Measurements from ENCODE around the gene GSG1L. TPM values are rescaled to one million over a fixed set of nuclear protein-coding genes. Genes with fewer than 3 reads are reported as not detected.

Gene GSG1L
- polyA plus RNA-seq, 10 donors: 1.6 to 3.7 (median 2.5) TPM

DNA sequence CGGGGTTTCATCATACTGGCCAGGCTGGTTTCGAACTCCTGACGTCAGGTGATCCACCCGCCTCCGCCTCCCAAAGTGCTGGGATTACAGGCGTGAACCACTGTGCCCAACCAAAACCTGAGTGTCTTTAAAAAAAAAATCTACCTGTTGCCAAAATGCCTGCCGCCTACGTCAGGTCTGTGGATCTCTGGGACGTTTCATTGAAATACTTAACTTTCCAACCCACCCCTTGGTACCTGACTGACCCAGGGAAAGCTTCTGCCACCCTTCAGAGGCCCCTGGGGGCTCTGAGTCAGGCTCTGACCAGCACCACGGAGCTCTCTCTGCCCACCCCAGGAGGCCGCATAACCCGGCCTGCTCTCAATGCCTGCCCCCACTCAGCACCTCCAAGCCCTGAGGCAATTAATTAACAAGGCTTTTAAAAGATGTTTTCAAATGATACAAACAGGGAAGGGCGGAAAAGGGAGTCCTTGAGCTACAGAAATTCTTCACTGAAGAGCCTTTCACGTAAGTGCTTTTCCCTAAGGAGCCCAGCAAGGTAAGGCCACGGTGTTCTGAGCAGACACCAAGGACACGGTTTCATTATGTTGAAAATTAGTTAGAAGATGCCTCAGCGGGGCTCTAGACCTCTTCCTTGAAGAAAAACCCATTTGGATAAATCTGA, 29.3 kb upstream of the GSG1L start:
- no peak for DNase-seq

GRCh38 chr16:28091656-28092055, 28.1 kb upstream of the GSG1L start:
- DNase-seq: no peak

GRCh38 chr16:28090646-28091377, 27.3 kb upstream of the GSG1L start:
- DNase-seq: no peak

GRCh38 chr16:28089992-28090365, 26.5 kb upstream of the GSG1L start:
- DNase-seq: no peak

- DNase-seq: no peak
Measured at GRCh38 chr16:28089205-28089991, 25.9 kb upstream of the GSG1L start.

GRCh38 chr16:28087675-28088300, 24.3 kb upstream of the GSG1L start:
- no peak for DNase-seq

DNA sequence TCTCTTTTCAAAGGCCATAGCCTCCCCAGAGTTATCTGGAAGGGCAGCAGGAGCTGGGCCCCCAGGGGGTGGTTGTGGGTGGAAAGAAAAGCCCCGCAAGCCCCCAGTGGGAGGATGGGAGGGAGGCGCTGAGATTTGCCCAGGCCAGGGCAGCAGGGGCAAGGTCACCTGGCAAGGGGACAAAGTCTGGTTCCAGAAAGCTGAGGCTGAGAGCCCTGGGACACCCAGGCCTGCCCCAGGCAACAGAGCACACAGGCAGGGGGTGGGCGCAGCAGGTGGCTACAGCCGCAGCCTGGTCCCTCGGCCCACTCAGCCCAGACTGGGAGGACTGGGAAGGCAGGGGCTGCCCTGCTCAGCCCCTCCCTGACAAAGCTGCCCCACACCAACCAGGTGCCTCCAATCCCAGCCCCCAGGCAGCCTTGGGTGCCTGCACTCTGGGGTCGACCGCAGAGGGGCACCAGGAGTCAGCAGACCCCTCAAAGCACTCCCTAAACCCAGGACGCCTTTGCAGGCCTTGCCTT, 23.7 kb upstream of the GSG1L start:
- no peak for DNase-seq

DNA sequence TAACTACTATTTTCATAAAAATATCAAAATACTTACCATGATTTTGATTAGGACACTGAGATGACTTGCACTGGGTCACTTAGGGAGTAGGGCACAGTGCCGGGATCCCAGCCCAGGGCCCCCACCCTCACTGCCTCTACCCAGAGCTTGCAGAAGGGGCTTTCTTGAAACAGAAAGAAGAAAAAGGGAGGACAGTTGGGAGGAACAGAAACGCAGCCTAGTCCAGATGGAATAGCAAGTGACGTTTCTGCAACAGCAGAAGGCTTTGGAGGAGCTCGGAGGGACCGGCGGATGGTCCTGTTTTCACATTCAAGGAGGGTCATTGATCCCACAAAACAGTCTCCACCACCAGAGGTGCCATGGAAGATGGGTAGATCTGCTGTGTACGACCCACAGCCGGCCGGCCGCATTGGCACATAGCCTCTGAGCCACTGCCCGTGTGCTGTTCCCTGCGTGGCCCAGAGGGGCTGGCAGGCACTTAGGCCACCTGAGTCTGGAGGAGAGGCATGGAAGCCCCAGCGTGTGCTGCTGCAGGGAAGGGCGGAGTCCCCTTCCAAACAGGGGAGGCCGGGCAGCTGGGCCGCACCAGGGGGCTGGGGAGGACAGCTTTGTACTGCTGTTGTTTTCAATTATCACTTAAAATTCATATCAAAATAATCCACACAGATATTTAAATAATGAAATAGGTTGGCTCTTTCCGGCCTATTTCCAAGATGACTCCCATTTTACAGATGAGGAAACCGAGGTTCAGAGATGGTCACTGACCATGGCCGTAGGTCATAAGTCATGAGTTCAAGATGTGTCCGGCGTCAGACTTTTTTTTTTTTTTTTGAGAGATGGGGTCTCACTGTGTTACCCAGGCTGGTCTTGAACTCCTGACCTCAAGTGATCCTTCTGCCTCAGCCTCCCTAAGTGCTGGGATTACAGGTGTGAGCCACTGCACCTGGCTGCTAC, 22.9 kb upstream of the GSG1L start:
- no peak for DNase-seq

- DNase-seq: no peak
Measured at GRCh38 chr16:28085389-28086171, 22.1 kb upstream of the GSG1L start.

DNA sequence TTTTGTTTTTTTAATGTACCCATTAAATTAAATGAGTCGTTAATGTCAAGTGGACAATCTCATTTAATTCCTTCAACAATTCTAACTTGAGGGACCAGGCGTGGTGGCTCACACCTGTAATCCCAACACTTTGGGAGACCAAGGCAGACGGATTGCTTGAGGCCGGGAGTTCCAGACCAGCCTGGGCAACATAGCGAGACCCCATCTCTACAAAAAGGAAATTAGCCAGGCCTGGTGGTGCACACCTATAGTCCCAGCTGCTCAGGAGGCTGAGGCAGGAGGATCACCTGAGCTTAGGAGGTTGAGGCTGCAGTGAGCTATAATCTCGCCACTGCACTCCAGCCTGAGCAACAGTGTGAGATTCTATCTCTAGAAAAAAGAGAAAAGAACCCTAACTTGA, 20.7 kb upstream of the GSG1L start:
- DNase-seq: no peak

- DNase-seq: peak in 1 of 3 donors; percentile 19
Measured at GRCh38 chr16:28082624-28083023, 19.1 kb upstream of the GSG1L start.

- DNase-seq: no peak
Measured at GRCh38 chr16:28081391-28081968, 18.0 kb upstream of the GSG1L start.

DNA sequence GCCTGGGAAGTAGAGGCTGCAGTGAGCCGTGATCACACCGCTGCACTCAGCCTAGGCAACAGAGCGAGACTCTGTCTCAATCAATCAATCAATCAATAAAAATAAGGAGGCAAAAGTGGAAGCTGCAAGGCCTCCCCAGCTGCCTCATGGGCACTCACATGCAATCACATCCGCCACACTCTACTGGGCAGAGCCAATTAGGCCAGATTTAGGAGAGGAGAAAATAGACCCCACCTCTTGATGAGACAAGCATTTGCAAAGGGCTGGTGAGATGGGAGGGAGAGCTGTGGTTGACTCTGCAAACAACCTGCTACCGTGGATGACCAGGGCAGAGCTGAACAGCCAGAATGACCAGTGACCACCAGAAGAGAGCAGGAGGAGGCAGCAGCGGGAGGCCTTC, 14.7 kb upstream of the GSG1L start:
- no peak for DNase-seq

DNA sequence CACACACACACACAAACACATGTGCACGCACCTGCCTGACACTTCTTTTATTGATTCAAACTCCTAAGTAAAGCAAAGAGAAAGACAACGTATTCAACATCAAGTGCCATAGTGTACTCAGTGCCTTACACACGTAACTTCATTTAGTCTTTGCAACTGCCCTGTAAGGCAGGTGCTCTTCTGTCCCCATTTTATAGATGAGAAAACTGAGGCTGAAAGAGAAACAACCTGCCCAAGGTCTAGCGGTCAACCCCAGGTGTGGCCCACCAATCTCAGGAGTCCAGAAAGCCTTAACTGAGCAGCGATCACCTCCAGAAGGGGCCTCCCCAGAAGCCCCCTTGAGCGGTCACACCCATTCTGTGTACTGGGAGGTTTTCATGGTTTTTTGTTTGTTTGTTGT, 10.3 kb upstream of the GSG1L start:
- DNase-seq: no peak

DNA sequence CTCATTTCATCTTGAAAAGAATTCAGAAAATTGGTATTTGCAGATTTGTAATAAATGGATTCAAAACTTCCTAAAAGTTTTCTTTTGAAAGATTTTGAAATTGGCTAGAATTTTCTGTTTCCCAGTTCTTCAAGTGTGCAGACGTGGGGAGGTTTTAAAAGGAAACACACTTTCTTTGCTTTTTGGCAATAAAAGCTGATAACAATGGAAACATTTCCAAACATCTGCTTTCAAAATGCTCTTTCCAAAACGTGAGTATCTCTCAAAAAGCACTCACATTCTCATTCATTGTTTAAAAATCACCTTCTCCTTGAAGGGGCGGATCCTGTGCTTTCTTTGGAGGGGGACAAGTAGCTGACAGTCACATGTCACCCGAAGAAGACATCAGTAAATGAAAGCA, 8.6 kb upstream of the GSG1L start:
- peak in 2 of 3 donors; percentile 15 to 62 for DNase-seq

DNA sequence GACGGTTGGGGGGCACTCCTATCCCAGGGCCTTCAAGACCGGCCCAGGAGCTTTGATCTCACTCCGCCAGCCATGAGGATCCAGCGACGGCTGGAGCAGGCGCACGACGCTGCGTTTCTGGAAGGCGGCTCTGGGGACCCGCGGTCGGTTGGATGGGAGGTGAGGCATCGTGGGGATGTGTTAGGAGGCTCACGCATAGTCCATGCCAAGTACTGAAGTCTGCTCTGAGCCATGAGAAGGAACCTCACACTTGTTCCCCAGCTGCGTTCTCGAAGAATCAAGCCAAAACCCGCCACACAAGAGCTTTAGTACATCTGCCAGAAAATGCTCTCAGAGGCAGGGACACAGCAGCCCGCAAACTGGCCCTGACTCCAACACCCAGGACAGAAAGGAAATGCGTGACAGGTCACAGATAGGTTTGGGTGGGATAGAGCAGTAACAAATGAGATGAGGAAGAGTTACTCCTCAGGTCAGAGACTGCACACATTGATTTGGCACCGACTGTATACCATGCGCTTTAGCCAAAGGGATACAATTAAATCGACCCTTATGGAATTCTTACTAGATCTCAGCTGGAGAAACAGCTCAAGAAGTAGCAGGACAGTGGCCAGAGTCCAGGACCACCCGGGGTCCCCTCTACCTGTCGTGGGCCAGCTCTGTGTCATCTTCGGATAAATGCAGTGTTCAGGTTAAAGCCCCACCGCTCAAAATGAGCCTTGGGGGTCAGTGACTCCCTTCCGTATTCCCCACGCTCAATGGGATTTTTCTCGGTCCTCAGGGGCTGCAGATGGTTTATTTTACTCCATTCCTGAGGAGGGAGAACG, 6.7 kb upstream of the GSG1L start:
- DNase-seq: peak; percentile 16 to 87 (median 42)

DNA sequence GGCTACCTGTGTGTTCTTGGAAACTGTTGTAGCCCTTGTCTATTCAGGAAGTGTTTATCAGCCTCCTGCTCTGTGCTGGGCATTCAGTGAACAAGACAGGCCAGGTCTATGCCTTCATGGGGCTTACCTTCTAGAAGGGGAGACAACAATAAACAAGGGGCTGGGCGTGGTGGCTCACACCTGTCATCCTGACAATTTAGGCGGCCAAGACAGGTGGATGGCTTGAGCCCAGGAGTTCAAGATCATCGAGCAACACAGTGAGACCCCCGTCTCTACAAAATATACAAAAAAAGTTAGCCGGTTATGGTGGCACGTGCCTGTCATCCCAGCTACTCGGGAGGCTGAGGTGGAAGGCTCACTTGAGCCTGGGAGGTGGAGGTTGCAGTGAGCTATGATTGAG, 5.5 kb upstream of the GSG1L start:
- no peak for DNase-seq

GRCh38 chr16:28067604-28068379, 4.3 kb upstream of the GSG1L start:
- DNase-seq: peak in 2 of 3 donors; percentile 25 to 65
